GM18526 (cell line): Measurements from ENCODE around the gene MUC5AC.

ENCODE experiments used
- POLR2A ChIP-seq: IDR thresholded peaks from 3 replicates; pipeline ENCODE4 v1.6.1; 2011; ENCODE audit not compliant: insufficient read length; ENCODE audit errors: extremely low read depth

MUC5AC gene

GRCh38 chr11:1129143-1129610 lies 28.6 kb upstream of the MUC5AC start:
- TF ChIP-seq POLR2A = no peak

GRCh38 chr11:1129611-1130160 lies 28.1 kb upstream of the MUC5AC start:
- TF ChIP-seq POLR2A = no peak

- no peak for TF ChIP-seq POLR2A
Measured at GRCh38 chr11:1130276-1131032, 27.3 kb upstream of the MUC5AC start.

- TF ChIP-seq POLR2A = no peak
Measured at GRCh38 chr11:1131033-1131911, 26.5 kb upstream of the MUC5AC start.

GRCh38 chr11:1134848-1135445 lies 22.8 kb upstream of the MUC5AC start:
- no peak for TF ChIP-seq POLR2A

- no peak for TF ChIP-seq POLR2A
Measured at GRCh38 chr11:1138097-1138496, 19.7 kb upstream of the MUC5AC start.

- TF ChIP-seq POLR2A = no peak
Measured at GRCh38 chr11:1139441-1140083, 18.2 kb upstream of the MUC5AC start.

- no peak for TF ChIP-seq POLR2A
Measured at GRCh38 chr11:1140642-1141490, 16.9 kb upstream of the MUC5AC start.

- TF ChIP-seq POLR2A = no peak
Measured at GRCh38 chr11:1146365-1146764, 11.4 kb upstream of the MUC5AC start.

- TF ChIP-seq POLR2A = no peak
Measured at GRCh38 chr11:1147792-1148191, 10.0 kb upstream of the MUC5AC start.

- no peak for TF ChIP-seq POLR2A
Measured at GRCh38 chr11:1148752-1149180, 9.0 kb upstream of the MUC5AC start.

GRCh38 chr11:1149545-1149944 lies 8.2 kb upstream of the MUC5AC start:
- no peak for TF ChIP-seq POLR2A

GRCh38 chr11:1150116-1150515 lies 7.6 kb upstream of the MUC5AC start:
- TF ChIP-seq POLR2A = no peak

GRCh38 chr11:1150769-1151365 lies 6.9 kb upstream of the MUC5AC start:
- no peak for TF ChIP-seq POLR2A
